Lung (tissue), 12 donors: ENCODE data around the gene MAP3K7CL. TPM values are rescaled to one million over a fixed set of nuclear protein-coding genes. Genes with fewer than 3 reads are reported as not detected.
A peak's percentile ranks its signal among the peaks of the same experiment; 100 is the strongest.

Experiments used
- ATAC-seq: fragments of 200-7000 bp; cut with Tn5 transposase; one replicate; pipeline ENCODE4 v1.9.1; 2020; ENCODE audit warnings: moderate number of reproducible peaks; ENCODE audit not compliant: insufficient read depth, low FRiP score
- DNase-seq, 3 donors: peaks; one replicate each; pipeline ENCODE4 v3.0.0-alpha.2; 2013 to 2017
- H3K27ac ChIP-seq, 2 donors: one replicate each; pipeline ENCODE4 v1.5.1; 2013; ENCODE audit warnings: mild to moderate bottlenecking in 2 of 2, moderate library complexity in 2 of 2, control low read depth in 1 of 2, inconsistent platforms in 1 of 2, low read depth in 1 of 2, low read length in 1 of 2
- H3K27me3 ChIP-seq, 3 donors: one replicate each; pipeline ENCODE4 v1.5.1; 2013; ENCODE audit warnings: low read length in 2 of 3; ENCODE audit not compliant: control insufficient read depth in 3 of 3, insufficient read depth in 3 of 3
- H3K36me3 ChIP-seq, 4 donors: one replicate each; pipeline ENCODE4 v1.5.1; 2013; ENCODE audit warnings: low read length in 4 of 4, mild to moderate bottlenecking in 1 of 4, moderate library complexity in 1 of 4; ENCODE audit not compliant: control insufficient read depth in 4 of 4, insufficient read depth in 4 of 4
- H3K4me1 ChIP-seq, 5 donors: one replicate each; pipeline ENCODE4 v1.5.1; 2013; ENCODE audit warnings: low read length in 5 of 5, mild to moderate bottlenecking in 2 of 5, moderate library complexity in 1 of 5; ENCODE audit not compliant: control insufficient read depth in 5 of 5, insufficient read depth in 5 of 5
- H3K4me3 ChIP-seq: one replicate; pipeline ENCODE4 v1.5.1; 2013; ENCODE audit warnings: mild to moderate bottlenecking, control low read depth, moderate library complexity
- H3K9ac ChIP-seq, 2 donors: one replicate each; pipeline ENCODE4 v1.5.1; 2013; ENCODE audit warnings: low read length in 2 of 2, control low read depth in 1 of 2; ENCODE audit not compliant: insufficient read depth in 1 of 2
- H3K9me3 ChIP-seq, 4 donors: one replicate each; pipeline ENCODE4 v1.5.1; 2013; ENCODE audit warnings: low read length in 3 of 4, mild to moderate bottlenecking in 1 of 4, moderate library complexity in 1 of 4; ENCODE audit not compliant: control insufficient read depth in 4 of 4, insufficient read depth in 3 of 4
- WGBS, 2 donors: extraction: QIAGEN DNeasy Blood & Tissue Kit; methylation state at CpG; one replicate each; pipeline ENCODE4 v1.1.7; 2013; 5-methylcytosine and 5-hydroxymethylcytosine counted together
- polyA plus RNA-seq, 2 donors: library from polyadenylated mRNA; stranded (reverse); fragments of 200-250 nt; gene quantifications; one replicate each; pipeline ENCODE4 v1.2.1, GENCODE V29; 2013
- total RNA-seq, 2 donors: library from RNA; depleted of rRNA in 1 of 2; stranded (reverse); fragments of >200 nt in 1 of 2; gene quantifications; one replicate each; pipeline ENCODE4 v1.2.1, GENCODE V29; 2014 to 2021
- TF ChIP-seq, protein P1 (sequence below): IDR thresholded peaks from 2 replicates; pipeline ENCODE4 v1.5.1; 2012; ENCODE audit warnings: mild to moderate bottlenecking; ENCODE audit errors: control extremely low read depth, extremely low read depth
- donor health status: control.
- donor health status: control.
- donor health status: Bipolar disorder and iron deficiency.
- donor health status: healthy.
- donor health status: DM: yes; HTN: yes; CAD: no.

Gene MAP3K7CL
- total and polyA plus RNA-seq, 4 donors = 5.6 to 15.1 (median 8.3) TPM

- peak; percentile 31 to 83 (median 70) for DNase-seq
- WGBS, 2 donors = 4% methylated on average over 8 of the region's 8 CpGs
- peak; percentile 89 for ATAC-seq
- no peaks in the 10 kb centered on the region for H3K27me3 ChIP-seq
- H3K27ac ChIP-seq = peak overlapping the region; percentile 3 to 63
- H3K9me3 ChIP-seq = peaks cover 0 to 5% (median under 1%) of the 10 kb centered on the region in 4 donors
- H3K9ac ChIP-seq = peak overlapping the region in 1 of 2 donors; percentile 4
- H3K36me3 ChIP-seq = no peaks in the 10 kb centered on the region
- TF ChIP-seq, protein P1, sequence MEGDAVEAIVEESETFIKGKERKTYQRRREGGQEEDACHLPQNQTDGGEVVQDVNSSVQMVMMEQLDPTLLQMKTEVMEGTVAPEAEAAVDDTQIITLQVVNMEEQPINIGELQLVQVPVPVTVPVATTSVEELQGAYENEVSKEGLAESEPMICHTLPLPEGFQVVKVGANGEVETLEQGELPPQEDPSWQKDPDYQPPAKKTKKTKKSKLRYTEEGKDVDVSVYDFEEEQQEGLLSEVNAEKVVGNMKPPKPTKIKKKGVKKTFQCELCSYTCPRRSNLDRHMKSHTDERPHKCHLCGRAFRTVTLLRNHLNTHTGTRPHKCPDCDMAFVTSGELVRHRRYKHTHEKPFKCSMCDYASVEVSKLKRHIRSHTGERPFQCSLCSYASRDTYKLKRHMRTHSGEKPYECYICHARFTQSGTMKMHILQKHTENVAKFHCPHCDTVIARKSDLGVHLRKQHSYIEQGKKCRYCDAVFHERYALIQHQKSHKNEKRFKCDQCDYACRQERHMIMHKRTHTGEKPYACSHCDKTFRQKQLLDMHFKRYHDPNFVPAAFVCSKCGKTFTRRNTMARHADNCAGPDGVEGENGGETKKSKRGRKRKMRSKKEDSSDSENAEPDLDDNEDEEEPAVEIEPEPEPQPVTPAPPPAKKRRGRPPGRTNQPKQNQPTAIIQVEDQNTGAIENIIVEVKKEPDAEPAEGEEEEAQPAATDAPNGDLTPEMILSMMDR = no peak
- no peak overlapping the region for H3K4me3 ChIP-seq
- peaks cover 2 to 28% (median 5%) of the 10 kb centered on the region in 5 donors for H3K4me1 ChIP-seq
Observed at GRCh38 chr21:29195981-29196669, 65.7 kb downstream of the MAP3K7CL start.

DNA sequence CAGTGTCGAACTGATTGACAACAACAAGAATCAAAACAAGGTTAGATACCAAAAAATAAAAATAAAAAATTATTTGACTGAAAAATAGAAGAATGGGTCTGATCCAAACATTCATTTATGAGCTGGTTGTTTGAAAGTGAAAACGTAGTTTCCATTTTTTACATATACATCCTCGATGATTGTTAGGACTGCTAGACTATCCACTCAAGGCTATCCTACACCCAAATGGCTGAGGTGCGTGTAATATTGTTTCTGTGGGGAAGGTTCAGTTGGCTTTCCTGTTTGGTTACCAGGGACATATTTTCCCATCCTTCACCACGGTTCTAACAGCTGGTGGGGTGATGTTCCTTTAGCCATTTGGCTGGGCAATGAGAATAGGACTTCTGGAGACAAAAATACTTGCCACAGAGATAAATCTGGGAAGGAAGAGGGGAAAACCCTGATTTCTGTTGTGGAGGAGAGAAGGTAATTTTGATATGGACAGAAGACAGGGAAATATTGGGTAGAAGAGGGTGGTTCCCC, 66.3 kb downstream of the MAP3K7CL start:
- TF ChIP-seq, protein P1 = no peak
- peak overlapping the region; percentile 53 to 63 for H3K27ac ChIP-seq
- peaks cover 0 to 7% (median under 1%) of the 10 kb centered on the region in 4 donors for H3K9me3 ChIP-seq
- WGBS, 2 donors = 38 to 43% methylated on average over 5 of the region's 5 CpGs
- H3K27me3 ChIP-seq = no peaks in the 10 kb centered on the region
- H3K4me3 ChIP-seq = no peak overlapping the region
- peaks cover 2 to 28% (median 5%) of the 10 kb centered on the region in 5 donors for H3K4me1 ChIP-seq
- ATAC-seq (no peak), DNase-seq (no peak)
- H3K36me3 ChIP-seq = no peaks in the 10 kb centered on the region
- no peak overlapping the region for H3K9ac ChIP-seq

DNA sequence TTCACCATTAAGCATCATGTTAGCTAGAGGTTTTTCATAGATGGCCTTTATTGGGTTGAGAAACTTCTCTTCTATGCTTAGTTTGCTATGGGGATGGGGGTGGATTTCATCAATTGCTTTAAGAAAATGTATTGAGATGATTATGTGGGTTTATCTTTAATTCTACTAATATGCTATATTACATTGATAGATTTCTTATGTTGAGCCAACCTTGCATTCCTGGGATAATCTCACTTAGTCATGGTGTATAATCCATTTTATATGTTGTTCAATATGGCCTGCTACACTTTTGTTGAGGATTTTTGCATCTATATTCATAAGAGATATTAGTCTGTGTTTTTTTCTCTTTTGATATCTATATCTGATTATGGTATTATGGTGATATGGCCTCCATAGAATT, 70.7 kb downstream of the MAP3K7CL start:
- TF ChIP-seq, protein P1 = no peak
- Histone ChIP-seq H3K27me3 (no peaks in the 10 kb centered on the region), H3K36me3 (no peaks in the 10 kb centered on the region), H3K4me1 (peaks cover 0 to 2% (median 2%) of the 10 kb centered on the region in 5 donors), H3K9me3 (peaks cover 0 to 7% (median 0%) of the 10 kb centered on the region in 4 donors), H3K27ac (no peak overlapping the region), H3K4me3 (no peak overlapping the region), H3K9ac (no peak overlapping the region)
- no peak for ATAC-seq
- no peak for DNase-seq
